ENCODE measurements around the gene TAF11L9. TPM values are rescaled to one million over a fixed set of nuclear protein-coding genes. Genes with fewer than 3 reads are reported as not detected.
"Not testable (repeated sequence)": the region's sequence is repeated elsewhere in the genome, so short reads cannot be mapped to it uniquely, and the experiment has no call there.

TAF11L9 gene
- not detected for total RNA-seq
- long read RNA-seq = 0 reads

DNA sequence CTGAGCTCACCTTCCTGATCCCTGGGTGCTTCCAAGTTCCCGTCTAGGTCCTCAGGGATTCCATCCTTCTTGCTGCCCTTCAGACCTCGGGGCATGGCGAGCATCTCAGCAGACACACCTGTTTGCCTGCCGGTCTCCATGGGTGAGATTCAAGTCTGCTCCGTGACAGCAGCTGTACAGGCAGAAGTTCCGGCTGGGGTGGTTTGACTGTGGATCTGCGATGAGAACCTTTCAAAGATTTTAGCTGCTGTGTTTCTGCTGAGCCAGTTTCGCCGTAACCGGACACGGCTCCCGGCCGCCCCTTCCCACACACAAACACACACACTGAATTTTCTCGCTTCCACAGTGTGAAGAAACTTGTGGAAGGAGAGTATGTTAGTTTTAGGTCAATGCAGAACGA, at the start of gene TAF11L9:
TSS of gene TAF11L9 (minus strand) at position 140 of the 400 bp plus-strand sequence.
- 86% methylated on average over 10 of the region's 15 CpGs for WGBS (ENCODE audit: insufficient coverage, low coverage, low lambda C conversion rate, missing lambda C conversion rate)
- H3K36me3 ChIP-seq; H3K4me1 ChIP-seq; H3K4me3 ChIP-seq; DNase-seq; ATAC-seq; H3K27ac ChIP-seq; H3K27me3 ChIP-seq; intact Hi-C loops (cut with DNase I); H3K9me3 ChIP-seq: not testable (repeated sequence)

DNA sequence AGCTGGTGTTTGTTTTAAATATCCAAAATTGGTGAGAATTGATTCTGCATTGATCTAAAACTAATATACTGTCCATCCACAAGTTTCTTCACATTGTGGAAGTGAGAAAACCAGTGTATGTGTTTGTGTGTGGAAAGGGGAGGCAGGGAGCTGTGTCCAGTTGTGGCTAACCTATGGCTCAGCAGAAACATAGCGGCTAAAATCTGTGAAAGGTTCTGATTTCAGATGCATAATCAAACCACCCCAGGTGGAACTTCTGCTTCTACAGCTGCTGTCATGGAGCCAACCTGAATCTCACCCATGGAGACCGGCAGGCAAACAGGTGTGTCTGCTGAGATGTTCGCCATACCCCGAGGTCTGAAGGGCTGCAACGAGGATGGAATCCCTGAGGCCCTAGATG, 40.0 kb upstream of the TAF11L9 start, which contains the start of gene TAF11L14:
TSS of gene TAF11L14 (plus strand) at position 301 of the 400 bp plus-strand sequence.
- WGBS (ENCODE audit: insufficient coverage, low coverage, low lambda C conversion rate, missing lambda C conversion rate) = 40% methylated on average over 2 of the region's 5 CpGs
- Histone ChIP-seq H3K4me1 (no peaks in the 10 kb centered on the region), H3K27ac (no peak within 1 kb of the TSS), H3K9me3 (no peaks in the 10 kb centered on the region), H3K36me3 (no peaks in the 10 kb centered on the region), H3K4me3 (no peak within 1 kb of the TSS), H3K27me3 (no peaks in the 10 kb centered on the region)
- TF ChIP-seq, protein P1, sequence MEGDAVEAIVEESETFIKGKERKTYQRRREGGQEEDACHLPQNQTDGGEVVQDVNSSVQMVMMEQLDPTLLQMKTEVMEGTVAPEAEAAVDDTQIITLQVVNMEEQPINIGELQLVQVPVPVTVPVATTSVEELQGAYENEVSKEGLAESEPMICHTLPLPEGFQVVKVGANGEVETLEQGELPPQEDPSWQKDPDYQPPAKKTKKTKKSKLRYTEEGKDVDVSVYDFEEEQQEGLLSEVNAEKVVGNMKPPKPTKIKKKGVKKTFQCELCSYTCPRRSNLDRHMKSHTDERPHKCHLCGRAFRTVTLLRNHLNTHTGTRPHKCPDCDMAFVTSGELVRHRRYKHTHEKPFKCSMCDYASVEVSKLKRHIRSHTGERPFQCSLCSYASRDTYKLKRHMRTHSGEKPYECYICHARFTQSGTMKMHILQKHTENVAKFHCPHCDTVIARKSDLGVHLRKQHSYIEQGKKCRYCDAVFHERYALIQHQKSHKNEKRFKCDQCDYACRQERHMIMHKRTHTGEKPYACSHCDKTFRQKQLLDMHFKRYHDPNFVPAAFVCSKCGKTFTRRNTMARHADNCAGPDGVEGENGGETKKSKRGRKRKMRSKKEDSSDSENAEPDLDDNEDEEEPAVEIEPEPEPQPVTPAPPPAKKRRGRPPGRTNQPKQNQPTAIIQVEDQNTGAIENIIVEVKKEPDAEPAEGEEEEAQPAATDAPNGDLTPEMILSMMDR (IDR thresholded peaks at IDR 0.05) = no peak
- TF ChIP-seq POLR2A (IDR thresholded peaks at IDR 0.05) = no peak
- DNase-seq = no peak
- no peak for ATAC-seq
- intact Hi-C loops (cut with DNase I) = no loop called here

DNA sequence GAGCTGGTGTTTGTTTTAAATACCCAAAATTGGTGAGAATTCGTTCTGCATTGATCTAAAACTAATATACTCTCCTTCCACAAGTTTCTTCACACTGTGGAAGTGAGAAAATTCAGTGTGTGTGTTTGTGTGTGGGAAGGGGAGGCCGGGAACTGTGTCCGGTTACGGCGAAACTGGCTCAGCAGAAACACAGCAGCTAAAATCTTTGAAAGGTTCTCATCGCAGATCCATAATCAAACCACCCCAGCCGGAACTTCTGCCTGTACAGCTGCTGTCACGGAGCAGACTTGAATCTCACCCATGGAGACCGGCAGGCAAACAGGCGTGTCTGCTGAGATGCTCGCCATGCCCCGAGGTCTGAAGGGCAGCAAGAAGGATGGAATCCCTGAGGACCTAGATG, 37.6 kb upstream of the TAF11L9 start, which contains the start of gene TAF11L13:
TSS of gene TAF11L13 (plus strand) at position 301 of the 400 bp plus-strand sequence.
- H3K4me1 ChIP-seq; H3K36me3 ChIP-seq; H3K27me3 ChIP-seq; H3K9me3 ChIP-seq; H3K27ac ChIP-seq; ATAC-seq; DNase-seq; H3K4me3 ChIP-seq; intact Hi-C loops (cut with DNase I): not testable (repeated sequence)
- 47% methylated on average over 2 of the region's 12 CpGs for WGBS (ENCODE audit: insufficient coverage, low coverage, low lambda C conversion rate, missing lambda C conversion rate)

GRCh38 chr5:17625686-17626085, 31.5 kb upstream of the TAF11L9 start:
- ATAC-seq (no peak), DNase-seq (no peak)
- H3K27ac ChIP-seq = no peak overlapping the region
- WGBS (ENCODE audit: insufficient coverage, low coverage, low lambda C conversion rate, missing lambda C conversion rate) = 73% methylated on average over 4 of the region's 11 CpGs
- H3K27me3 ChIP-seq = no peaks in the 10 kb centered on the region
- intact Hi-C loops (cut with DNase I) = no loop called here
- no peak overlapping the region for H3K4me3 ChIP-seq
- no peaks in the 10 kb centered on the region for H3K36me3 ChIP-seq
- H3K9me3 ChIP-seq = no peaks in the 10 kb centered on the region
- H3K4me1 ChIP-seq = no peaks in the 10 kb centered on the region
- TF ChIP-seq POLR2A (IDR thresholded peaks at IDR 0.05) = no peak
- TF ChIP-seq, protein P1 (IDR thresholded peaks at IDR 0.05) = no peak

DNA sequence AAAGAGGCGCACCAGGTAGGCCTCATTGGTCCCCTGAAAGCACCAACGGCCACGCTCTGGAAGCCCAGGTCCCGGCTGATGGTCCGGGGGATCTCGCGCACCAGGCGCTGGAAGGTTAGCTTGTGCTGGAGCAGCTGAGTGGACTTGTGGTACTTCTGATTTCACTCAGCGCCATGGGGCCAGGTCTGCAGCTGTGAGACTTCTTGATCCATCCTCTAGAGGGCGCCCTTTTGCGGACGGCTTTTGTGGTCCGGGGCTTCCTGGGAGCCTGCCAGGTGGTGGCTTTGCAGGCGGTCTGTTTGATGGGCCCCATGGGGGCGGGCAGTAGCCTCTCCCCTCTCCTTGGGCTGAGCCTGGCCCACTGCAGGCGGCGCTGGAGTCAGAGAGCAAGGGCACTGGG, 26.4 kb upstream of the TAF11L9 start:
- WGBS (ENCODE audit: insufficient coverage, low coverage, low lambda C conversion rate, missing lambda C conversion rate) = no CpG with 5 or more reads among the region's 17 CpGs

More for the DNA sequence above, 26.4 kb upstream of the TAF11L9 start:
- no peaks in the 10 kb centered on the region for H3K4me1 ChIP-seq
- no peaks in the 10 kb centered on the region for H3K9me3 ChIP-seq
- DNase-seq = no peak
- no peak for ATAC-seq
- no peaks in the 10 kb centered on the region for H3K36me3 ChIP-seq
- intact Hi-C loops (cut with DNase I) = no loop called here
- no peak for TF ChIP-seq POLR2A (IDR thresholded peaks at IDR 0.05)
- TF ChIP-seq, protein P1 (IDR thresholded peaks at IDR 0.05) = no peak
- no peak overlapping the region for H3K4me3 ChIP-seq
- no peak overlapping the region for H3K27ac ChIP-seq
- H3K27me3 ChIP-seq = no peaks in the 10 kb centered on the region

Measured in right lobe of liver (tissue), 6 donors.